ENCODE results near the gene MEIOB.

DNA sequence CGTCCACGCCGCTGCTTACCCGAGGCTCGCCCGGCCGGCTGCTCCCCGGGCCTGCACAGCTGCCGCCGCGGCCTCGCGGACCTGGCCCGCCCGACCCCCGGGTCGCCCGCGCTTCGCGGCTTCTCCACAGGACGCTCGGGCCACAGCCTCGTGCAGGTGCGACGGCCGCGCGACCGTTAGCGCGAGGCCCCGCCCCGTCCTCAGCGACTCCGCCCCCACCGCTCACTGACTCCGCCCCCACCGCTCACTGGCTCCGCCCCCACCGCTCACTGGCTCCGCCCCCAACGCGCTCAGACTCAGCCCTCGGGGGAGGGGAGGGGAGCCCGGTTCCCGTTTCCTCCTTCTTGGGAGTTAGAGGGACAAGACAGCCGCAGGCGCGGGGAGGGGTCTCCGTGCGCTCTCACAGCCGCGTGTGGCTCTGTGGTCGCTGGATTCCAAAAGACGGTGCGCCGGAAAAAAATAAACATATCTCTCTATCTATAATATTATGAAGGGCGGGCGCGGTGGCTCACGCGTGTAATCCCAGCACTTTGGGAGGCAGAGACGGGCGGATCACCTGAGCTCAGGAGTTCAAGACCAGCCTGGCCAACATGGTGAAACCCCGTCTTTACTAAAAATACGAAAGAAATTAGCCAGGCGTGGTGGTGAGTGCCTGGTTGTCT lies at the start of gene MEIOB:
- TF ChIP-seq POLR2A (IDR thresholded peaks at IDR 0.05; ENCODE audit: low read depth, low read length) = no peak
- TF ChIP-seq POU2F2 (IDR thresholded peaks at IDR 0.05; ENCODE audit: low read depth, low read length) = no peak
- TF ChIP-seq TAF1 (IDR thresholded peaks at IDR 0.05; ENCODE audit: low read depth, low read length) = no peak
- TF ChIP-seq POLR2AphosphoS5 (IDR thresholded peaks at IDR 0.05; ENCODE audit: low read depth, low read length) = no peak
- no peak for TF ChIP-seq SPI1 (IDR thresholded peaks at IDR 0.05; ENCODE audit: low read depth, low read length)
- TF ChIP-seq PAX5 (IDR thresholded peaks at IDR 0.05; ENCODE audit: insufficient read depth, low read length, severe bottlenecking) = no peak
